Stomach (tissue), 9 donors: ENCODE measurements around the gene CEMIP. TPM values are rescaled to one million over a fixed set of nuclear protein-coding genes. Genes with fewer than 3 reads are reported as not detected.

Experiments used
- DNase-seq, 2 donors: peaks; one replicate each; pipeline versions ENCODE4 v3.0.0 to v3.0.0-alpha.2; 2013 to 2019
- H3K27ac ChIP-seq, 5 donors: fragments of 200-600 bp in 4 of 5; sonication (generic) in 4 of 5; one replicate each; pipeline ENCODE4 v1.5.1; 2013 to 2019; ENCODE audit warnings: mild to moderate bottlenecking in 1 of 5, moderate library complexity in 1 of 5
- H3K27me3 ChIP-seq, 3 donors: fragments of 200-600 bp; sonication (generic); one replicate each; pipeline ENCODE4 v1.5.1; 2017 to 2019; ENCODE audit warnings: mixed run types in 1 of 3
- H3K36me3 ChIP-seq, 4 donors: fragments of 200-600 bp; sonication (generic); 1 replicate in 3 of 4; 2 replicates in 1 of 4; pipeline ENCODE4 v1.5.1; 2016 to 2019
- H3K4me1 ChIP-seq, 4 donors: fragments of 200-600 bp; sonication (generic); one replicate each; pipeline ENCODE4 v1.5.1; 2016 to 2019
- H3K4me3 ChIP-seq, 4 donors: fragments of 200-600 bp; sonication (generic) in 3 of 4; one replicate each; pipeline ENCODE4 v1.5.1; 2016 to 2019; ENCODE audit warnings: mild to moderate bottlenecking in 1 of 4
- H3K9me3 ChIP-seq, 4 donors: fragments of 200-600 bp; sonication (generic); one replicate each; pipeline ENCODE4 v1.5.1; 2016 to 2019
- CTCF ChIP-seq, 7 experiments: fragments of 450-650 bp in 4 of 7; fragments of 200-600 bp in 3 of 7; sonication (generic) in 3 of 7; IDR thresholded peaks; one replicate each; pipeline ENCODE4 v1.5.1; 2016 to 2019; ENCODE audit warnings: antibody characterized with exemption in 7 of 7, control low read depth in 2 of 7, mild to moderate bottlenecking in 1 of 7
- EP300 ChIP-seq: sonication (generic); formaldehyde crosslinking; IDR thresholded peaks from one replicate; pipeline ENCODE4 v1.6.1; 2017; ENCODE audit warnings: antibody characterized with exemption
- POLR2A ChIP-seq, 4 donors: fragments of 450-650 bp; IDR thresholded peaks; one replicate each; pipeline ENCODE4 v1.6.1; 2016; ENCODE audit warnings: antibody characterized with exemption in 4 of 4, control low read depth in 2 of 4, mild to moderate bottlenecking in 1 of 4, moderate library complexity in 1 of 4
- POLR2AphosphoS5 ChIP-seq, 3 donors: sonication (generic); formaldehyde crosslinking; IDR thresholded peaks; one replicate each; pipeline ENCODE4 v1.6.1; 2016; ENCODE audit warnings: antibody characterized with exemption in 3 of 3
- WGBS, 5 donors: extraction: QIAGEN DNeasy Blood & Tissue Kit in 3 of 5; methylation state at CpG; one replicate each; pipeline versions ENCODE4 v1.1.5 to v1.1.7; 2013 to 2018; 5-methylcytosine and 5-hydroxymethylcytosine counted together
- intact Hi-C: fragments of 100-400 bp; cut with DNase I; formaldehyde crosslinking; loops from one replicate; pipeline ENCODE4 v1.15.1; 2023; ENCODE audit warnings: low total_unique reads
- polyA plus RNA-seq, 3 donors: library from polyadenylated mRNA; stranded (reverse); fragments of 200-250 nt; gene quantifications; one replicate each; pipeline ENCODE4 v1.2.3, GENCODE V29; 2013
- total RNA-seq, 5 donors: library from RNA; depleted of rRNA; stranded (reverse); fragments of >200 nt; gene quantifications; one replicate each; pipeline versions ENCODE4 v1.1.0 to v1.2.3, GENCODE V29; 2014 to 2016
- donor health status: healthy with polysubstance abuse.
- donor health status: Bipolar disorder and iron deficiency.
- donor health status: healthy.

Gene CEMIP
- total and polyA plus RNA-seq, 8 donors, result 0.53 to 2.6 (median 1.4) TPM; not detected in 4

GRCh38 chr15:80934761-80935221 lies 155.6 kb downstream of the CEMIP start:
- H3K36me3 ChIP-seq, result peaks cover 0 to 14% (median 5%) of the 10 kb centered on the region in 4 donors
- H3K4me1 ChIP-seq, result peaks cover 0 to 19% (median 5%) of the 10 kb centered on the region in 4 donors
- no peaks in the 10 kb centered on the region for H3K9me3 ChIP-seq
- DNase-seq, result peak in 1 of 2 donors; percentile 63
- H3K27ac ChIP-seq, result peak overlapping the region in 1 of 5 donors; percentile 28
- TF ChIP-seq POLR2AphosphoS5 (IDR thresholded peaks at IDR 0.05) (no peak), EP300 (no peak), POLR2A (IDR thresholded peaks at IDR 0.05) (no peak), CTCF (IDR thresholded peaks at IDR 0.05) (no peak)
- WGBS, 5 donors, result 82 to 94% (median 88%) methylated on average over 3 of the region's 3 CpGs
- no peaks in the 10 kb centered on the region for H3K27me3 ChIP-seq
- no peak overlapping the region for H3K4me3 ChIP-seq
- intact Hi-C loops, result no loop called here

- Histone ChIP-seq H3K27ac (peak overlapping the region in 1 of 5 donors; percentile 73), H3K27me3 (no peaks in the 10 kb centered on the region), H3K4me3 (no peak overlapping the region), H3K36me3 (peaks cover 3 to 30% (median 22%) of the 10 kb centered on the region in 4 donors), H3K9me3 (no peaks in the 10 kb centered on the region), H3K4me1 (peaks cover 0 to 19% (median 5%) of the 10 kb centered on the region in 4 donors)
- intact Hi-C loops, result no loop called here
- 92 to 97% (median 95%) methylated on average over 14 to 16 of the region's 16 CpGs for WGBS, 5 donors
- peak in 1 of 2 donors; percentile 64 for DNase-seq
- no peak for TF ChIP-seq EP300
- no peak for TF ChIP-seq POLR2A (IDR thresholded peaks at IDR 0.05)
- TF ChIP-seq CTCF (IDR thresholded peaks at IDR 0.05), result no peak
- TF ChIP-seq POLR2AphosphoS5 (IDR thresholded peaks at IDR 0.05), result no peak
Observed at GRCh38 chr15:80936288-80937078, 157.3 kb downstream of the CEMIP start.

DNA sequence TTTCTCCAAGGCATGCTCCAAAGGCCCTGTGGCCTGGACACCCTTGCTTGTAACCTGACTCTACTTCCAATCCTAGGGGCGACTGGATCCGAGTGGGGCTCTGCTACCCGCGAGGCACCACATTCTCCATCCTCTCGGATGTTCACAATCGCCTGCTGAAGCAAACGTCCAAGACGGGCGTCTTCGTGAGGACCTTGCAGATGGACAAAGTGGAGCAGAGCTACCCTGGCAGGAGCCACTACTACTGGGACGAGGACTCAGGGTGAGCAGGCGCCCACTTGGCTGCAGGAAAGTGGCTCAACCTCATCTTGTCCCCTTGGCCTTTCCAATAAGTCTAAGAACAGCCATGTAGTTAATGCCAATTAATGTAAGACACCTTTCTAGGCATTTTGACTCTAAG lies 158.5 kb downstream of the CEMIP start:
- intact Hi-C loops, result no loop called here
- Histone ChIP-seq H3K27me3 (no peaks in the 10 kb centered on the region), H3K36me3 (peaks cover 10 to 42% (median 34%) of the 10 kb centered on the region in 4 donors), H3K4me1 (peaks cover 0 to 11% (median 4%) of the 10 kb centered on the region in 4 donors), H3K9me3 (no peaks in the 10 kb centered on the region), H3K4me3 (no peak overlapping the region), H3K27ac (peak overlapping the region in 1 of 5 donors; percentile 73)
- WGBS, 5 donors, result 95 to 97% (median 96%) methylated on average over 11 to 12 of the region's 12 CpGs
- DNase-seq, result no peak
- no peak for TF ChIP-seq POLR2AphosphoS5 (IDR thresholded peaks at IDR 0.05)
- no peak for TF ChIP-seq EP300
- no peak for TF ChIP-seq CTCF (IDR thresholded peaks at IDR 0.05)
- no peak for TF ChIP-seq POLR2A (IDR thresholded peaks at IDR 0.05)

DNA sequence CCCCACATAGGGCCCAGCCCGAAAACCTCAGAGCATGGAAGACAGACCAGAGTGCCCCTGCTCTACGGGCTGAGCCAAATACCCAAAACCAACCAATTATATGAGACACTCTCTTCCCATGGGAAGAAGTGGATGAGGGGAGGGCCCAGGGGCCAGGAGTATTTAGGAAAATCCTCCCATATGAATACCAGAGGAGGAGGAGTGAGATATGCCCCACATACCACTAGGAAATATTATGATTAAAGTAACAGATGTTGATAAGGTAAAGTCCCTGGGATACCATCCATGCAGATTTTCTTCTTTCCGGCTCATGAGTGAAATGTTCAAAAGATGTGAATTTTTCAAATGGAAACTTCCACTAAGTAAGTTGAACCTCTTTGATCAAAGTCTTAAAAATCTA lies 160.0 kb downstream of the CEMIP start:
- H3K36me3 ChIP-seq, result peaks cover 15 to 57% (median 46%) of the 10 kb centered on the region in 4 donors
- intact Hi-C loops, result no loop called here
- no peak overlapping the region for H3K4me3 ChIP-seq
- 95 to 99% (median 98%) methylated on average over 3 of the region's 3 CpGs for WGBS, 5 donors
- DNase-seq, result no peak
- no peaks in the 10 kb centered on the region for H3K27me3 ChIP-seq
- peaks cover 0 to 7% (median 0%) of the 10 kb centered on the region in 4 donors for H3K4me1 ChIP-seq
- H3K9me3 ChIP-seq, result no peaks in the 10 kb centered on the region
- no peak for TF ChIP-seq CTCF (IDR thresholded peaks at IDR 0.05)
- no peak for TF ChIP-seq POLR2AphosphoS5 (IDR thresholded peaks at IDR 0.05)
- TF ChIP-seq POLR2A (IDR thresholded peaks at IDR 0.05), result no peak
- no peak for TF ChIP-seq EP300
- H3K27ac ChIP-seq, result no peak overlapping the region
